HG02852 (cell line): Measurements from ENCODE around the gene TP53TG3F.
"Not testable (repeated sequence)": the region's sequence is repeated elsewhere in the genome, so short reads cannot be mapped to it uniquely, and the experiment has no call there.

ENCODE experiments used
- ATAC-seq: cut with Tn5 transposase; IDR thresholded peaks from one replicate; pipeline ENCODE4 v1.9.1; 2021; ENCODE audit warnings: mild to moderate bottlenecking, moderate library complexity; ENCODE audit not compliant: unreplicated experiment

TP53TG3F gene, protein sequence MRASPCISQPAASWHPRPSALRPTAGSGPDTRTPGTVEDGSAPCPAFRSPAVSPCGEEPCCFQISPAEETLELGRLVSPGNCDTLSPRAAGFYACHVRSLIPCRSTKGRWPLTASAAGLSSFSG

DNA sequence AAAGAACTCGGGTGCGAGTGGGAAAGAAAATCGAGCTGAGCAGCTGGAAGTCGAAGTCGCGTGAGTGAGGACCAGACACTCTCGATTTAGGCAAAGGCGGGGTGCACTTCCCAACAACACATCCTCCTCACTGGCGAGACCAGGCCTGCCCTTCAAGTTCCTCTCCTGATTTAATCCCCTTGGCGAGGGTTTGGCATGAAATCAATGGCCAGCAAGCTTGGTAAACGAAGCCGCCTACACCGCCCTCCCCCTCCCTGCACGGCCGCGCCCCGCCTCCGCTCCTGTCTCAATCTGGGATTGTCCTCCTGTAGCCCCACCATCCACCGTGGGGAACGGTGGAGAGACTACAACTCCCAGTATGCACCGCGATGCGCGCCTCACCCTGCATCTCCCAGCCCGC, at the start of gene TP53TG3F:
TP53TG3F (plus strand) TSS at position 301 of the 400 bp plus-strand sequence; CDS start at position 369, 68 bp downstream.
- not testable (repeated sequence) for ATAC-seq

DNA sequence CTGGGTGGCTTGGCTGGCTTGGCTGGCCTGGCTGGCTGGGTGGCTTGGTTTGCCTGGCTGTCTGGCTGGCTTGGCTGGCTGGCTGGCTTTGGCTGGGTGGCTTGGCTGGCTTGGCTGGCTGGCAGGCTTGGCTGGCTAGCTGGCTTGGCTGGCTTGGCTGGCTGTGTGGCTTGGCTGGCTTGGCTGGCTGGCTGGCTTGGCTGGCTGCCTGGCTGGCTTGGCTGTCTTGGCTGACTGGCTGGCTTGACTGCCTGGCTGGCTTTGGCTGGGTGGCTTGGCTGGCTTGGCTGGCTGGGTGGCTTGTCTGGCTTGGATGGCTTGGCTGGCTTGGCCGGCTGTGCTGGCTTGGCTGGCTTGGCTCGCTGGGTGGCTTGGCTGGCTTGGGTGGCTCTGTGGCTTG, 32.2 kb downstream of the TP53TG3F start:
- ATAC-seq = not testable (repeated sequence)

DNA sequence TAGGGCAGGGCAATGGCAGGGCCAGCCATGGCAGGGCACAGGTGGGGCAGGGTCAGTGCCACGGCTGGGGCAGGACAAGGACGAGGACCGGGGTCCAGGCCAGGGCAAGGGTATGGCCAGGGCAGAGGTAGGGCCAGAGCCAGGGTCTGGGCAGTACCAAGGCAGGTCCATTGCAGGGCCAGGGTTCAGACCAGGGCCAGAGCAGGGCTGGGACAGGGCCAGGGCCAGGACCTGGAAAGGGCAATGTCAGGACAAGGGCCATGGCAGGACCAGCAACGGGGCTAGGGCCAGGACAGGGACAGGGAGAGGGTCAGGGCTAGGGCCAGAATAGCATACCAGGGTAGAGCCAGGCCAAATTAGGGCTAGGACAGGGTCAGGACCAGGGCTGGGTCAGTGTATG, 47.8 kb downstream of the TP53TG3F start:
- ATAC-seq = not testable (repeated sequence)

DNA sequence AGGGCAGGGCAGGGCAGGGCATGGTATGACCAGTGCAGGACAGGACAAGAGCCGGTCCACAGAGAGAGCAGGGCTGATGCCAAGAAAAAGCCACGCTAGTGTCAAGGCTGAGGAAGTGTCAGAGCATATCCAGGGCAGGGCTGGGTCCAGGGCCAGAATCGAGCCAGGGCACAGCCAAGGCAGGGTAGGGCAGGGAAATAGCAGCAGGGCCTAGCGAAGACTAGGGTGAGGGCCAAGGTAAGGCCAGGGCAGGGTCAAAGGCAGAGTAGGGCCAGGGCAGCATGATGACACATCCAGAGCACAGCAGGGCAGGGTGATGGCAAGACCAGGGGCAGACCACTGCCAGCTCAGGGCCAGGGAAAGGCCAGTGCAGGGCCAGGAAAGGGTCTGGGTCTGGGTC, 49.7 kb downstream of the TP53TG3F start:
- ATAC-seq = not testable (repeated sequence)

DNA sequence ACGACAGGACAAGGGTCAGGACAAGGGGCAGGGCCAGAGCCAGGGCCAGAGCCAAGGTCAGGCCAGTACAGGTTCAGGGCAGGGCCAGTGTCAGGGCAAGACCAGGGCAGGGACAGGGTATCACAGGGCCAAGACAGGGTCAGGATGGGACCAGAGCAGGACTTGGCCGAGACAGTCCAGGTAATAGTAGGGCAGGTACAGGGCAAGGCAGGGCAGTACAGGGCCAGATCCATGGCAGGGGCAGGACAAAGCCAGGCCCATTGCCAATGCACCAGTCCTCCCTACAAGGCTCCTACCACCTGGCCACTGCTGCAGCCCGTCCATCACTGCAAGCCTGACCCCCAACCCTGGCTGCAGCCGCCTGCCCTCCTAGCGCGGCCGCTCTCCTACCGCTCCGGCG, 50.5 kb downstream of the TP53TG3F start:
- ATAC-seq = not testable (repeated sequence)
